ENCODE data around the gene MACF1.
"Not testable (repeated sequence)": the region's sequence is repeated elsewhere in the genome, so short reads cannot be mapped to it uniquely, and the experiment has no call there.

Gene MACF1

GRCh38 chr1:39426346-39426745 is 221.9 kb downstream of the MACF1 start:
- no peak for DNase-seq

GRCh38 chr1:39427374-39427773 is 222.9 kb downstream of the MACF1 start:
- DNase-seq: no peak

- DNase-seq: no peak
Measured at GRCh38 chr1:39427912-39428311, 223.4 kb downstream of the MACF1 start.

- no peak for DNase-seq
Measured at GRCh38 chr1:39431927-39432326, 227.4 kb downstream of the MACF1 start.

- DNase-seq: no peak
Measured at GRCh38 chr1:39434797-39435395, 230.4 kb downstream of the MACF1 start.

- DNase-seq: no peak
Measured at GRCh38 chr1:39435597-39435996, 231.1 kb downstream of the MACF1 start.

GRCh38 chr1:39436842-39437241 is 232.3 kb downstream of the MACF1 start:
- no peak for DNase-seq

- DNase-seq: no peak
Measured at GRCh38 chr1:39438042-39438441, 233.5 kb downstream of the MACF1 start.

- DNase-seq: no peak
Measured at GRCh38 chr1:39440856-39441255, 236.4 kb downstream of the MACF1 start.

GRCh38 chr1:39441797-39442196 is 237.3 kb downstream of the MACF1 start:
- no peak for DNase-seq

GRCh38 chr1:39445573-39445972 is 241.1 kb downstream of the MACF1 start:
- DNase-seq: no peak

GRCh38 chr1:39446986-39447567 is 242.6 kb downstream of the MACF1 start:
- DNase-seq: no peak

- DNase-seq: not testable (repeated sequence)
Measured at GRCh38 chr1:39450041-39450440, 245.5 kb downstream of the MACF1 start.

- DNase-seq: no peak
Measured at GRCh38 chr1:39450956-39451606, 246.6 kb downstream of the MACF1 start.

GRCh38 chr1:39452081-39452480 is 247.6 kb downstream of the MACF1 start:
- no peak for DNase-seq

GRCh38 chr1:39452540-39452939 is 248.0 kb downstream of the MACF1 start:
- DNase-seq: no peak

GRCh38 chr1:39453603-39454002 is 249.1 kb downstream of the MACF1 start:
- no peak for DNase-seq

GRCh38 chr1:39458991-39459390 is 254.5 kb downstream of the MACF1 start:
- no peak for DNase-seq

GRCh38 chr1:39462074-39462473 is 257.6 kb downstream of the MACF1 start:
- no peak for DNase-seq

- DNase-seq: no peak
Measured at GRCh38 chr1:39466413-39467107, 262.1 kb downstream of the MACF1 start.

GRCh38 chr1:39467108-39467720 is 262.7 kb downstream of the MACF1 start:
- not testable (repeated sequence) for DNase-seq

- DNase-seq: no peak
Measured at GRCh38 chr1:39469150-39469549, 264.7 kb downstream of the MACF1 start.

GRCh38 chr1:39470040-39470439 is 265.5 kb downstream of the MACF1 start:
- no peak for DNase-seq

Data from stimulated activated CD4-positive, alpha-beta T cell treated with anti-CD3 and anti-CD28 coated beads, Interleukin-2, amount 100 ng/mL, for 24 hours (primary cell).